Loucy (cell line): Measurements from ENCODE around the gene PDE4D.

Experiments used
- H2AFZ ChIP-seq: fragments of 200-600 bp; sonication (generic); 2 replicates; pipeline ENCODE4 v1.6.0; 2016; ENCODE audit warnings: antibody characterized with exemption, mild to moderate bottlenecking, low read length, moderate library complexity
- H3F3A ChIP-seq: fragments of 200-600 bp; 2 replicates; pipeline ENCODE4 v1.6.0; 2016; ENCODE audit warnings: antibody characterized with exemption, low read depth, mild to moderate bottlenecking
- H3K27me3 ChIP-seq: fragments of 200-600 bp; sonication (generic); 2 replicates; pipeline ENCODE4 v1.6.1; 2014; ENCODE audit warnings: low read length, mild to moderate bottlenecking; ENCODE audit not compliant: insufficient read depth, poor library complexity, severe bottlenecking
- H3K36me3 ChIP-seq: fragments of 200-600 bp; sonication (generic); 2 replicates; pipeline ENCODE4 v1.6.1; 2016; ENCODE audit warnings: low read length; ENCODE audit not compliant: insufficient read depth
- H3K4me1 ChIP-seq: fragments of 200-600 bp; sonication (generic); 2 replicates; pipeline ENCODE4 v1.5.1; 2014; ENCODE audit warnings: low read length, mild to moderate bottlenecking; ENCODE audit not compliant: insufficient read depth, poor library complexity, severe bottlenecking
- H3K4me2 ChIP-seq: fragments of 200-600 bp; sonication (generic); 2 replicates; pipeline ENCODE4 v1.6.0; 2014; ENCODE audit warnings: antibody characterized with exemption, low read length, low read depth, mild to moderate bottlenecking; ENCODE audit not compliant: poor library complexity, severe bottlenecking
- H3K4me3 ChIP-seq: fragments of 200-600 bp; sonication (generic); 2 replicates; pipeline ENCODE4 v1.5.1; 2014; ENCODE audit warnings: low read length, mild to moderate bottlenecking, mixed read lengths; ENCODE audit not compliant: poor library complexity, severe bottlenecking
- H3K79me2 ChIP-seq: fragments of 200-600 bp; sonication (generic); 2 replicates; pipeline ENCODE4 v1.6.1; 2014; ENCODE audit warnings: low read length; ENCODE audit not compliant: insufficient read depth
- H3K9ac ChIP-seq: fragments of 200-600 bp; sonication (generic); 2 replicates; pipeline ENCODE4 v1.6.0; 2014; ENCODE audit warnings: mild to moderate bottlenecking, low read depth, low read length, moderate library complexity; ENCODE audit not compliant: poor library complexity, severe bottlenecking
- H3K9me2 ChIP-seq: fragments of 200-600 bp; sonication (generic); replicated peaks from 2 replicates; pipeline ENCODE4 v1.6.1; 2016; ENCODE audit warnings: low read depth, low read length, mixed read lengths
- H3K9me3 ChIP-seq: fragments of 200-600 bp; sonication (generic); 2 replicates; pipeline ENCODE4 v1.6.1; 2014; ENCODE audit warnings: mild to moderate bottlenecking, antibody characterized with exemption, low read length, low read depth; ENCODE audit not compliant: insufficient read depth
- H4K20me1 ChIP-seq: fragments of 200-600 bp; sonication (generic); 2 replicates; pipeline ENCODE4 v1.6.0; 2014; ENCODE audit warnings: antibody characterized with exemption, low read length, mild to moderate bottlenecking; ENCODE audit not compliant: insufficient read depth, poor library complexity, severe bottlenecking
- CTCF ChIP-seq: fragments of 200-600 bp; sonication (generic); conservative IDR thresholded peaks from 2 replicates; pipeline ENCODE4 v1.5.1; 2014; ENCODE audit warnings: mild to moderate bottlenecking, antibody characterized with exemption, low read length
- EZH2phosphoT487 ChIP-seq: fragments of 200-600 bp; IDR thresholded peaks from 2 replicates; pipeline ENCODE4 v1.6.1; 2018; ENCODE audit warnings: antibody characterized with exemption, mild to moderate bottlenecking, moderate library complexity, borderline replicate concordance

The PDE4D gene

GRCh38 chr5:59769041-59769360 is 124.5 kb downstream of the PDE4D start:
- Histone ChIP-seq H3K36me3 (no peaks in the 10 kb centered on the region), H3K4me3 (no peak overlapping the region), H3K4me2 (no peak overlapping the region), H3K9me2 (no peaks in the 10 kb centered on the region), H3K9ac (no peak overlapping the region), H3K4me1 (no peaks in the 10 kb centered on the region), H3K27me3 (no peaks in the 10 kb centered on the region), H3K79me2 (no peaks in the 10 kb centered on the region), H2AFZ (no peak overlapping the region), H3F3A (no peaks in the 10 kb centered on the region), H3K9me3 (no peaks in the 10 kb centered on the region), H4K20me1 (no peaks in the 10 kb centered on the region)
- TF ChIP-seq CTCF (no peak), EZH2phosphoT487 (no peak)

GRCh38 chr5:59768152-59769040 is 125.1 kb downstream of the PDE4D start:
- Histone ChIP-seq H3K4me2 (no peak overlapping the region), H2AFZ (no peak overlapping the region), H3F3A (no peaks in the 10 kb centered on the region), H3K4me1 (no peaks in the 10 kb centered on the region), H3K36me3 (no peaks in the 10 kb centered on the region), H3K9me2 (no peaks in the 10 kb centered on the region), H3K9me3 (no peaks in the 10 kb centered on the region), H3K27me3 (no peaks in the 10 kb centered on the region), H4K20me1 (no peaks in the 10 kb centered on the region), H3K4me3 (no peak overlapping the region), H3K9ac (no peak overlapping the region), H3K79me2 (no peaks in the 10 kb centered on the region)
- TF ChIP-seq CTCF = no peak

- Histone ChIP-seq H3K79me2 (no peaks in the 10 kb centered on the region), H2AFZ (no peak overlapping the region), H3K4me1 (no peaks in the 10 kb centered on the region), H3F3A (no peaks in the 10 kb centered on the region), H3K4me2 (no peak overlapping the region), H4K20me1 (no peaks in the 10 kb centered on the region), H3K9me3 (no peaks in the 10 kb centered on the region), H3K4me3 (no peak overlapping the region), H3K9ac (no peak overlapping the region), H3K36me3 (no peaks in the 10 kb centered on the region), H3K9me2 (no peaks in the 10 kb centered on the region), H3K27me3 (no peaks in the 10 kb centered on the region)
- no peak for TF ChIP-seq EZH2phosphoT487
- TF ChIP-seq CTCF = no peak
Measured at GRCh38 chr5:59767681-59768151, 125.8 kb downstream of the PDE4D start.
